ENCODE measurements around the gene KCNIP1.
"Not testable (repeated sequence)": the region's sequence is repeated elsewhere in the genome, so short reads cannot be mapped to it uniquely, and the experiment has no call there.

The KCNIP1 gene

DNA sequence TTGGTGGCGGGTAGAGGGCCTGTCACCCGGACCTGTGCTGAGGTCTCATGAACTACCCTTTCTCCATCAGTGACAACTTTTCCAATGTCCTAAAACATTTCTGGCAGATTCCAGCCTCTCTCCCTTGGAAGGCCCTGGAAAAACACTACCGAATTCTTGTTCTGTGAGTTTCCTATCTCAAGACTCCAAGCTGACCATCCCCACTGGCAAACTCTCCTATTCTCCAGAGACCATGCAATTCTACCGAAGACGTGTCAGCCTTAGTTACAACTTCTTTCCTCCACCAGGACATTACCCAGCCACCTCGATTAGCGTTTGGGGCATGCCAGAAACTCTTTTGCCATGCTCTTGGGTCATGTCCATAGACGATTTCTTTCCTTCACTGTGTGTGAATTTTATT, 252.9 kb downstream of the KCNIP1 start:
- no peak for DNase-seq

DNA sequence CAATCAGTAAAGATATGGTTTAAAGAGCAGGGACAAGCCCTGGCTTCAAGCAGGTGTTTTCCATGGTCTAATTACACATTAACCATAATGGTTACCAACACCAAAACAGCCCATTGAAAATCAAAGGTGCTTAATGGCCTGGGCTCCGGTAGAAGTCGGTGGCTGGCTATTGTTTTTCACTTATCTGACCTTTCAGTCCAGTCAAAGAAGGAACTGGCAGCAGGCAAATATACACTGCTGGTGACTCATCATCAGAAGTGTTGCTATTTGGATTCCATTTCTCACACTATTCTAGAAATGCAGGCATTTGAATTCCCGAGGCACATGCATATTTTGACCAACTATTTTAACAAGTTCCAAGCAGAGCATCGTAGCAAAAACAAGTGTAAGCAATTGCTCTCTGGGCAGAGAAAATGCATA, 253.4 kb downstream of the KCNIP1 start:
- DNase-seq, result no peak

DNA sequence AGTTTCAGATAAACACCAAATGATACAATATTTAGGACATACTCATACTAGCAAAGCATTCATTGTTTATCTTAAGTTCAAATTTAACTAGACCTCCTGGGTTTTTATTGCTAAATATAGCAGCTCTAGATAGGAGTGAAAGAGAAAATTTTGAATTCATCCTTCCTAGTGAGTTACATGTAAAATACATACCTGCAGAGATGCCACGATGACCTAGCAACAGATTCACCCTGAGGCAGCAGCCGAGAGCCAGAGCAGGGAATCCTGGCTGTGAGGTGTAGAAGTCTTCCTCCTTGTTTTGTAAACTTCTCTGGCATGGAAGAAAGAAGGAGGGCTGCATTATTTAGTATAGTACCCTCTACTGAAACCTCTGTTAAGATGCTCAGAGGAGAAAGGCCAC, 253.8 kb downstream of the KCNIP1 start:
- no peak for DNase-seq

DNA sequence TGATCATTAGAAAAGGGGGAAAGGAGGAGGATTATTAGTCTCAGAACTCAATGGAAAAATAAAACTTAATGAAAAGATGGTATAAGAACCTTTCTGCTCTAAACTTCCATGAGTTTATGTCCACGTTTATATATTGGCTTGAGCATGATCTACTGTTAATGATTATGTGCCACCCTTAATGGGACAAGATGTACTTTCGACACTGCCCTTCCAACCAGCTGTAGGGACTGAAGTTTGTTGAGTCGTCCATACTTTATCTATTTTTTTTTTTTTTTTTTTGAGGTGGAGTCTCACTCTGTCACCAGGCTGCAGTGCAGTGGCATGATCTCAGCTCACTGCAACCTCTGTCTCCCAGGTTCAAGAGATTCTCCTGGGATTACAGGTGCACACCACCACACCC, 254.7 kb downstream of the KCNIP1 start:
- no peak for DNase-seq

DNA sequence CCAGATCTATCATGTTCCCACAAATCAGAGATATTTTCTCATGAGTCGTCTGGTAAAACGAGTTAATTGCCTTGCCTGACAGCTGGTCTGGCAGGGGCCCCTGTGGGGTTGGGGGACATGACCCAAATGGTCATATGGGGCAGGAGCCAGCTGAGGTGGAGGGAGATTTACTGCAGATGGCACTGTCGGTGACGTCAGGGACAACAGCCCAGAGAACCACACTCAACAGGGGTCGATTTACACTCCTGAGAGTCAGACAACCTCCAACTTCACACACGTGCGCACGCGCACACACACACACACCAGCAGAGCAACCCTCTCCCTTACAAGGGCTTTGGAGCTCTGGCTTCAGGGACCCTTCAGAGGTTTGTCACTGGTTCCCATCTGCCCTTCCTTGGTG, 256.3 kb downstream of the KCNIP1 start:
- no peak for DNase-seq

DNA sequence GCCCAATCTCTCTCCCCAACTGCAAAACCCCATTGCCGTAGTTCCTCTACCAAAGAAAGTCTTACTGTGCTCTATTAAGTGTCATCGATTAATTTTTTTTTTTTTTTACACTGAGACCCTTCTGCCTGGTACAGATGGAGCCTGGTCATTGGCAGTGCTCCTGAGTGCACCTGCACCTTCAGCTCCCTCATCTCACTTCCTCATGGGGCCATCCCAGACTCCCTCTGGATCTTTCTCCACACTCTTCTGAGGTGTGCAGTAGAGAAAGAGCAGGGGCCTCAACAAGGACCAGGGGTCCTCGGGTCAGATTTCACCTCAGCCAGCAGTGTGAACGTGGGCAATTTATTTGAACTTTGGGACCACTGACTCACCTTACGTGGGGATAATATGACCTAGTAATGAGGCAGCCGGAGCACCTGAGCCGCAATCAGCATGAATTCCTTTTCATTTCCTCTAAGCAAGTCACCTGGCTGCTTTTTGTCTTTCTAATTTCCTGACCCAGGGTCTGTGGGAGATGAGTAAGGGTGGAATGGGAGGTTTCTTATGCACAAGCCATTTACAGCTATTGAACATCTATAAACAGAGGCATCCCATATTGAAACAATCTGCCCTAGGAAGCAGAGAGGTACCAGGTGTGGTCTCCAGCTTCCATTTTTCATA, 257.4 kb downstream of the KCNIP1 start:
- no peak for DNase-seq

DNA sequence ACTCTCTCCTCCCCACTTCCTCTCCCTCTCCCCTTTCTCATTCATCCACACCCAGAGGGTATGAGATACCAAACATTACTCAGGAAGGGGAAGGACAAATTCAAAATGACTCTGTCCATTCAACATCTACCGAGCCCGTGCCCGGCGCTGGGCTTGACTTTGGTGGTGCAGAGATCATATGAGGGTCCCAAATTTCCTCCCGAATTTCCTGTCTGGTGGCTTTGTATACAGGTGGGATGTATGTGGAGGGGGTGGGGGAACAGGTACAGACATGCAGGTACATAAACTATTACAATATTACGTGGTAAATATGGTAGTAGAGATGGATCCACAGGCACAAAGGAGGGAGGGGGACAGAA, 257.9 kb downstream of the KCNIP1 start:
- DNase-seq, result no peak

DNA sequence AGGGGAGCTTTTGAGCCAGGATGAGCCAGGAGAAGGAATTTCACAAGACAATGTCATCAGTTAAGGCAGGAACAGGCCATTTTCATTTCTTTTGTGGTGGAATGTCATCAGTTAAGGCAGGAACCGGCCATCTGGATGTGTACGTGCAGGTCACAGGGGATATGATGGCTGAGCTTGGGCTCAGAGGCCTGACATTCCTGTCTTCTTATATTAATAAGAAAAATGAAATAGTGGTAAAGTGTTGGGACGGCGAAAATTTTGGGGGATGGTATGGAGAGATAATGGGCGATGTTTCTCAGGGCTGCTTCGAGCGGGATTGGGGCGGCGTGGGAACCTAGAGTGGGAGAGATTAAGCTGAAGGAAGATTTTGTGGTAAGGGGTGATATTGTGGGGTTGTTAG, 258.5 kb downstream of the KCNIP1 start:
- DNase-seq, result not testable (repeated sequence)

DNA sequence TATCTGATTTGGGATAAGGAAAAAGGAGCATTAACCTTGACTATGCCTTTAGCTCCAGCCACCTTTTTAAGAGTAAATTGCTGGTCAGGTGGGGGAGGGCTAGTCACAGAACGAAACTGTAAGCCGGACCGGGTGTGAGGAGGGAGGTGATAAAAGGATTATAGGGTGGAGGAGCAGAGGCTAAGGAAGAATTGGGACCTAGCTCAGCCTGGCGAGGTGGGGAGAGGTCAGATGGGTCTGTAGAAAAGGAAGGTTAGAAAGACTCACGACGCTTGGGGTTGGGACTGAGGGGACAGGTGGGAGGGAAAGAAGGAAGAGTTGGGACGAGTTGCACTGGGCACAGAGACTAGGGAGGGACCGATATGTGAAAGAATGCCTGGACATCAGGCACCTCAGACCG, 262.0 kb downstream of the KCNIP1 start:
- not testable (repeated sequence) for DNase-seq

DNA sequence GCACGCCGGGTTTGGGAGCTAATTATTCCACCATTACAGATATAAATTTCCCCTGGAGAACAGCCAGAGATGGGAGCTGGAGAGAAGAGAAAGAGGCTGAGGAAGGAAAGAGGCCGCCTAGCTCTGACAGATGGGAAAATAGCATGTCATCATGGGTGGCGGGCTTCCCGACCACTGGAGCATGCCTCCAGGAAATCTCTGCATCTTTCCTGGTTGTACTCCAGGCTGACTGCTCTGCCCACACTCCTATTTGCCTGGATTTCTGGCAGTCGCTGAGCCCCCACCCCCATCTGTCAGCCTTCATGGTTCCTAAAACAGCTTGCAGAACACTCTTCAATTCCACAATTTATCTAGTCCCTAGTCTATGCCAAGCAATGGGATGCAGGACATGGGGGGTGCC, 265.4 kb downstream of the KCNIP1 start:
- no peak for DNase-seq

DNA sequence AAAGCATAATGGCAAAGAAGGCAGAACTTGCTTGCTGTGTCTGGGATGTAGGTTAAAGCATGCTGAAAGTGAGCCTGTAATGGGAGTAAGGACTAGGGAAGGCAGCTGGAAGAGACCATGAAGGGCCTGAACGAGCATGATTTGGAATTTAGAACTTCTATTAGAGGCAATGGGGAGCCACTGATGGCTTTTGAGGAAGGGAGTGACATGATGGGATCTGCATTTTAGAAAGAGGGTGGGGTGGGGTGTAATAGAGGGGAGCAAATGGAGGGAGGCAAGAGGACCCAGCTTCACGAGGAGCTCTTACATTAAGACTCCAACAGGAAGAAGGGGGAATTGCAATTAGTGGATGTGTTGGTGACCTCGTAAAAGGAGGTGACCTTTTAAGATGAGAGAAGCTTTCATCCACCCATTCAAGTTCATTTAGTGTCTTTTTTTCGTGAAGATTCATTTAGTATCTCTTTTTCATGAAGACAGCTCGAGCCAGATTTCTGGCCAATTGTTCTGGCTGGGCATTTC, 266.1 kb downstream of the KCNIP1 start:
- no peak for DNase-seq

DNA sequence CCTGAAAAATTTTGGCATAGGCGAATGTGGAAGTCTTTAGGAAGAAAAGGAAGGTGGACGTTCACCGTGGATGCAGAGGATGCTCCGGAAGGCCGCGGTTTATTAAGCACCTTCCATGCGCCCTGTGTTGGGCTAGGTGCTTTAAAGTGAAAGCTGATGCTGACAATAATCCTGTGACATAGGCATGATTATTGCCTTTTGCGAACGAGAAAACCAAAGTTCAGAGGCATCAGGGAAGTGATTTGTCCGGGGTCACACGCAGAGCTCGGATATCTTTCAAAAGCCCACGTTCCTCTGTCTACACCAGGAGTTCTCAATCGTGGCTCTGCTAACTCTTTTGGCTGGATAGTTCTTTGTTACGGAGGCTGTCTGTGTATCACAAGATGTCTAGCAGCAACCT, 267.7 kb downstream of the KCNIP1 start:
- DNase-seq, result no peak

DNA sequence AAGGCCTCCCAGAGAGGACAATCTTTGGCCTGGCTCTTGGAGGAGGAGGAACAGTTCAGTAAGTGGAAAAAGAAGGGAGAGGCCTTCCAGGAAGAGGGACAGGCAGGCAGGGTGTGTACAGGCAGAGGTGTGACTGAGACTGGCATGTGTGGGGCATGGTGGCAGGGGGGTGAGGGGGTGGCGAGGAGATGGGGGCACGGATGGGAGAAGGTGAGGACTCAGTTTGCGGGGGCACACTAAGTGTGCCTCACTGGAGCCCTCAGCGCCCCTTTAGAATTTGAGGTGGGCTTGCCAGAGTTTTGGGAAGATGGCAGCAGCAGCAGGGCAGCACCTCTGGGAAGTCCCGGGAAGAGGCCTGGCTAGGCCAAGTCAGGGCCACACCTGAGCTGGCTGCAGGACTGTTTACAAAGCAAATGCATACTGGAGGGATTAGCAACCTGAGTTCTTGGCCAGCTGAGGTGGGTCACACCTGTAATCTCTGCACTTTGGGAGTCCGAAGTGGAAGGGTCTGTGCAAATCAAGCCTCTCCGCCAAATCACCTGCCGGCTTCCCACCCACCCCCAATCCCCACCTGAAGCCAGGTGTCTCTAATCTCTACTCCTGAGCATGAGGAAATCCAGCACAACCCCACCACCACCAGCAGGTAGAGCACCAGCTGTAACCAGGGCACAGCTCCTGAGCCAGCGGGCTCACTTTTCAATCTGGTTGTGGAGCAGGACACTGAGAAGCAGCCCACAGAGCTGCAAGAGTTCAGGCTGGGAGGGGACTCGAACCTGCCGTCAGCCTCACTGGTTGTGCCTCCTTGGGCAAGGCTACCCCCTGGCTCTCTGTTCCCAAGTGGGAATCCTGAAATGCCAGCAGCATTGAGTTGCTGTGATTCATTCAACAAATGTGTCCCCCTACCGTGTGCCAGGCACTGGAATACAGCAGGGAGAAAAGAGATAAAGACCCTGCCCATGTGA, 269.5 kb downstream of the KCNIP1 start:
- DNase-seq, result no peak

DNA sequence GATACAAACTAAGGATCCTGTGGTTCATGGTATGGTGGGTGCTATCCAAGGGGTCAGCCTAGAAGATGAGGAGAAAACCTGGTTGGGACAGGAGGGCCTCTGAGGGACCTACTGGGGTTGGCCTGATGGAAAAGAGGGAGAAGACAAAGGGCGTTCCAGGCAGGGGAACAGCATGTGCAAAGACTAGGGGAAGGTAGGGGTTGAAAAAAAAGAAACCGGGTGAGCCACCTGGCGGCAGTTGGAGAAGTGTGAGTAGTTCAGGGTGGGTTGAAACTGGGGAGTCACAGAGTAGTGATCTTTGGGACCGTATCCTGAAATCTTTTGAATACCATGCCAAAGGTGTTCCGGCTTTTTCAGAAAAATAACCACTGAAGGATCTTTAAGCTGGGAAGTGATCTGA, 271.0 kb downstream of the KCNIP1 start:
- DNase-seq, result no peak

DNA sequence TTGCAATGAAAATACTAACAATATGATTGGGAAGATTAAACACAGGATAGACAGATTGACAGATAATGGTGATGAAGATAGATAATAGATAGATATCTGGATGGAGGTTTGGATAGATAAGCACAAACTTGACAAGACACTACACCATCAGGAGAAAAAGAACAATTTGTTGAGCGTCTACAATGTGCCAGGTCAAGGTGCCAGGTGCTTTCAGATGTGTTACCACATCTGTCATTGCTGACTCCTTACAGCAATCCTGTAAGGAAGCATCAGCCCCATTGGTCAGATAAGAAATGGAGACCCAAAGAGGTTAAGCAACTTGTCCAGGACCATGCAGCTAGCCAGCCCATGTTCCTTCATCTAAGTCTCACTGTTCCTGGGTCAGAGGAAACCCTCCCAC, 278.1 kb downstream of the KCNIP1 start:
- no peak for DNase-seq

DNA sequence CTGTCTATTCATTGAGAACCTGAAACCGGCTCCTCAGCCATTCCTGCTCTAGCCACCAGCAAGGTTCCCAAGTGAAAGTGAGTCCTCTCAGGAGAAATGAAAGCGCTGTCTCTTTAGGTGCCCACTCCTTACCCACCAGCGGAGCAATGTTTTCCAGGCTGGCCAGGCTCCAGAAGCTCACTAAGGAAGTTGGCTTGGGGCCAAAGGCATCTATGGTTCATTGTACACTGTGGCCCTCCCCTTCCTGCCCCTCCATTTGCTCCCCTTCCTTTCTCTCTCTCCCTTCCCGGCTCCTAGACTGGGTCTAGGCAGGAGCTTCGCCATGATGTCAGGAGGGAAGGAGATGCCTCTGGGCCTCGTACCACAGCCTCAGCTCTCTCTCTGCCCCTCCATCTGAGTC, 278.6 kb downstream of the KCNIP1 start:
- no peak for DNase-seq

DNA sequence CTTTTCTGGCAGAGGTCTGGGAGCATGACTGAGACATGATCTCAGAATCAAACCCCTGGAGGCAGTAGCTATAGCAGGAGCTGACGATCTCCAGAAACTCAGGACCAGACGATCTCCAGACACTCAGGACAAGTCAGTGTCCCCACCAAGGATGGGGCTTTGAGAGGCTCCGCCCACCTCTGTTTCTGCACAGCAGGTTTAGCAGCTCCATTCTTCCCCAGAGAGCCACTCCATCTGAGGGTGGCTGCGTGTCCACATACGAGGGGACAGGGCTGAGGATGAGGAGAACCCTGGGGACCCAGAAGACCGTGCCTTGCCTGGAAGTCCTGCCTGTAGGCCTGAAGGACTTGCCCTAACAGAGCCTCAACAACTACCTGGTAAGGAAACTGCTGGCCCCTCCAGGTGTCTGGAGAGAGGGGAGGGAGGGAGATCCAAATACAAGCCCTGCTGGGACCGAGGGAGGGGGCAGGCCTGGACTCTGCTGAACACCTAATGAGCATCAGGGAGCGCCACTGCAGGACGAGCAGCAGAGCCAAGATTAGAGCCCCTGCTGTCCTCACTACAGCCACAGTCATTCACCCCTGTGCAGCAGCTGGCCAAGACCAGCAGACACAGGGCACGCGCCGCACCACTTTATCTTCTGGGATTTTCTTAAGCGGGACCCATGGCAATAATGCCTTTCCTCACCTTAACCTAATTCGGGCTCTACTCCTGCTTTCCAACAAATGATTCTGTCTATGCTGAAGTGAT, 279.9 kb downstream of the KCNIP1 start, which contains the start of gene GABRP:
Gene GABRP, plus strand, starts transcription at position 228 of the 750 bp plus-strand sequence. CDS start 4,891 bp downstream, outside the sequence.
- DNase-seq, result no peak

DNA sequence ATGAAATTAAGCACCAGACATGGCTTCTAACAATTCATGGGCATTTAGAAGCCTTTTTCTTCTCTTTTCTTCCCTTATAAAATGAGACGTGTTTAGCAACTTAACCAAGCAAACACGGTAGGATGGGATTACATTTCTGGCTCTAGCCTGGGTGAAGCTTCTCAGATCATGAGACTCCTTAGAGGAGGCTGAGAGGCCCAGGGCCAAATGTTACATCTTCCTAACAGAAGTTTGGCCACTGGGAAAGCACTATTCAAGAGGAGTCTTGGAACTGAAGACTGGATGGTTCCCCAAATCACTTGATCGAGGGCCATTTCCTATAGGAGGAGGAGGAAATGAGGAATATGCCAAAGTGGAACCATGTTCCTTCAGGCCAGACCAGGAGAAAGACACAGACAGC, 281.6 kb downstream of the KCNIP1 start:
- DNase-seq, result no peak
